GM12878 (cell line): Measurements from ENCODE around the gene GGPS1. TPM values are rescaled to one million over a fixed set of nuclear protein-coding genes. Genes with fewer than 3 reads are reported as not detected.

Source experiments
- ATAC-seq: fragments of 200-7000 bp; cut with Tn5 transposase; 3 replicates; pipeline ENCODE4 v1.9.1; 2020; ENCODE audit warnings: mild to moderate bottlenecking, moderate library complexity
- BruUV-seq: library from RNA; stranded (reverse); fragments of 400-500 nt; replicated peaks from 2 replicates; lab custom pipeline; 2021; lab: Mats Ljungman, UMichigan
- CTCF ChIA-PET: fragments of 300-600 bp; sonication (Branson Sonifier 250); formaldehyde crosslinking; extraction: SDS; loops from one replicate; lab custom pipeline; 2021; ENCODE audit warnings: inconsistent platforms; lab: Yijun Ruan, JAX
- POLR2A ChIA-PET: fragments of 350-600 bp; formaldehyde crosslinking; extraction: SDS; loops from one replicate; lab custom pipeline; 2021; ENCODE audit warnings: inconsistent platforms; lab: Charles Lee
- RAD21 ChIA-PET: fragments of 300-600 bp; sonication (Branson Sonifier 250); formaldehyde crosslinking; loops from one replicate; lab custom pipeline; 2023; ENCODE audit warnings: antibody characterized with exemption; ENCODE audit not compliant: unreplicated experiment; lab: Charles Lee
- SMC1A ChIA-PET: fragments of 300-600 bp; sonication (Branson Sonifier 250); formaldehyde crosslinking; loops from one replicate; lab custom pipeline; 2023; ENCODE audit not compliant: unreplicated experiment, uncharacterized antibody; lab: Charles Lee
- DNase-seq: peaks from one replicate; pipeline ENCODE4 v3.0.0-alpha.2; 2011; ENCODE audit warnings: low read depth, low spot score
- FAIRE-seq: peaks from 3 replicates; lab custom pipeline; 2011; peaks lifted over from hg19 to GRCh38; lab: Jason Lieb, UNC
- H2AFZ ChIP-seq: 2 replicates; pipeline ENCODE4 v1.6.0; 2011; ENCODE audit warnings: low read depth, low read length, control low read depth; ENCODE audit not compliant: control insufficient read depth
- H3K27ac ChIP-seq: 2 replicates; pipeline ENCODE4 v1.5.1; 2011; ENCODE audit warnings: control low read depth; ENCODE audit not compliant: control insufficient read depth, insufficient read depth
- H3K27me3 ChIP-seq, 2 experiments: replicated peaks in 1 of 2; 2 replicates each; pipeline versions ENCODE4 v1.6.0 to v1.6.1; 2011; ENCODE audit warnings: low read length in 1 of 2; ENCODE audit not compliant: control insufficient read depth in 2 of 2, insufficient read depth in 2 of 2
- H3K36me3 ChIP-seq, 2 experiments: 2 replicates each; pipeline ENCODE4 v1.5.1; 2011; ENCODE audit warnings: low read length in 1 of 2; ENCODE audit not compliant: control insufficient read depth in 2 of 2, insufficient read depth in 2 of 2
- H3K4me1 ChIP-seq: 2 replicates; pipeline ENCODE4 v1.6.1; 2011; ENCODE audit warnings: mild to moderate bottlenecking, low read length, moderate library complexity, mixed read lengths; ENCODE audit not compliant: control insufficient read depth, insufficient read depth
- H3K4me2 ChIP-seq: 2 replicates; pipeline ENCODE4 v1.6.0; 2011; ENCODE audit warnings: control low read depth; ENCODE audit not compliant: control insufficient read depth, insufficient read depth
- H3K4me3 ChIP-seq: fragments of 200-600 bp; sonication (generic); 2 replicates; pipeline ENCODE4 v1.5.1; 2016
- H3K79me2 ChIP-seq: 2 replicates; pipeline ENCODE4 v1.6.0; 2011; ENCODE audit warnings: low read length; ENCODE audit not compliant: control insufficient read depth, insufficient read depth
- H3K9ac ChIP-seq: 2 replicates; pipeline ENCODE4 v1.8.0; 2011; ENCODE audit warnings: low read length, control low read depth, mixed read lengths; ENCODE audit not compliant: control insufficient read depth, insufficient read depth
- H3K9me3 ChIP-seq: replicated peaks from 3 replicates; pipeline ENCODE4 v1.5.1; 2011; ENCODE audit warnings: mild to moderate bottlenecking, low read length; ENCODE audit not compliant: control insufficient read depth, insufficient read depth
- H4K20me1 ChIP-seq: 2 replicates; pipeline ENCODE4 v1.6.0; 2011; ENCODE audit not compliant: control insufficient read depth, insufficient read depth
- CREB1 ChIP-seq: IDR thresholded peaks from 2 replicates; pipeline ENCODE4 v1.6.1; 2012; ENCODE audit warnings: low read depth, mild to moderate bottlenecking, inconsistent platforms
- ESRRA ChIP-seq: IDR thresholded peaks from 2 replicates; pipeline ENCODE4 v1.6.1; 2012; ENCODE audit warnings: mild to moderate bottlenecking, low read length, improper control_type of control experiment
- MTA3 ChIP-seq: IDR thresholded peaks from 2 replicates; pipeline ENCODE4 v1.6.1; 2012; ENCODE audit warnings: low read length, inconsistent platforms, borderline replicate concordance
- SMC3 ChIP-seq: IDR thresholded peaks from 2 replicates; pipeline ENCODE4 v1.6.1; 2011; ENCODE audit warnings: low read length, improper control_type of control experiment, borderline replicate concordance
- ZNF384 ChIP-seq: IDR thresholded peaks from 2 replicates; pipeline ENCODE4 v1.6.1; 2012; ENCODE audit warnings: low read depth, mild to moderate bottlenecking, low read length, improper control_type of control experiment, borderline replicate concordance
- WGBS: methylation state at CpG from one replicate; pipeline ENCODE4 v1.1.6; 2016; ENCODE audit warnings: low lambda C conversion rate; ENCODE audit not compliant: insufficient replicate concordance, insufficient coverage; ENCODE audit errors: missing lambda C conversion rate; 5-methylcytosine and 5-hydroxymethylcytosine counted together
- in situ Hi-C: fragments of 300-500 bp; cut with MboI; formaldehyde crosslinking; loops from 9 replicates; pipeline ENCODE4 v1.14.3; 2018; ENCODE audit warnings: mixed read lengths
- intact Hi-C: fragments of 100-400 bp; cut with micrococcal nuclease; formaldehyde crosslinking; loops from one replicate; pipeline ENCODE4 v1.14.2; 2022; ENCODE audit not compliant: unreplicated experiment
- polyA plus RNA-seq, 11 experiments: library from polyadenylated mRNA; depleted of rRNA in 4 of 11; unstranded in 6 of 11; stranded (reverse) in 5 of 11; fragments of >200 nt; fragmentation: Nextera tagmentation in 4 of 11; fragmentation: Illumina TruSeq in 1 of 11; extraction: Ambion mirVana in 4 of 11; extraction: Trizol in 1 of 11; gene quantifications; 1 replicate in 1 of 11; 2 replicates in 10 of 11; pipeline versions ENCODE4 v1.2.1 to v1.2.3, GENCODE V29; 2011 to 2016; ENCODE audit warnings: inconsistent platforms in 2 of 11, missing spikeins in 2 of 11, low read depth in 1 of 11
- total RNA-seq, 4 experiments: library from RNA; depleted of rRNA in 3 of 4; stranded (reverse); fragments of >200 nt in 3 of 4; fragmentation: Illumina TruSeq in 1 of 4; extraction: Trizol in 1 of 4; gene quantifications; 2 replicates each; pipeline versions ENCODE4 v1.2.1 to v1.2.3, GENCODE V29; 2013 to 2021
- TF ChIP-seq, protein P1 (sequence below): fragments of 450-650 bp; IDR thresholded peaks from 2 replicates; pipeline ENCODE4 v1.6.1; 2018; ENCODE audit warnings: borderline replicate concordance, mild to moderate bottlenecking; ENCODE audit not compliant: partially characterized antibody
- TF ChIP-seq, protein P2 (sequence below): IDR thresholded peaks from 2 replicates; pipeline ENCODE4 v1.6.1; 2011; ENCODE audit warnings: mild to moderate bottlenecking, low read depth, low read length, moderate library complexity; ENCODE audit not compliant: insufficient replicate concordance
- TF ChIP-seq, protein P3 (sequence below): fragments of 450-650 bp; IDR thresholded peaks from 2 replicates; pipeline ENCODE4 v1.6.1; 2017; ENCODE audit warnings: mild to moderate bottlenecking, low read depth, inconsistent platforms; ENCODE audit not compliant: poor library complexity, severe bottlenecking

The GGPS1 gene
- total and polyA plus RNA-seq, 10 of the 15 experiments (the other 5 are each of a cell fraction or from before 2014, with no cell fraction given), result 15.1 to 36.0 (median 25.3) TPM

DNA sequence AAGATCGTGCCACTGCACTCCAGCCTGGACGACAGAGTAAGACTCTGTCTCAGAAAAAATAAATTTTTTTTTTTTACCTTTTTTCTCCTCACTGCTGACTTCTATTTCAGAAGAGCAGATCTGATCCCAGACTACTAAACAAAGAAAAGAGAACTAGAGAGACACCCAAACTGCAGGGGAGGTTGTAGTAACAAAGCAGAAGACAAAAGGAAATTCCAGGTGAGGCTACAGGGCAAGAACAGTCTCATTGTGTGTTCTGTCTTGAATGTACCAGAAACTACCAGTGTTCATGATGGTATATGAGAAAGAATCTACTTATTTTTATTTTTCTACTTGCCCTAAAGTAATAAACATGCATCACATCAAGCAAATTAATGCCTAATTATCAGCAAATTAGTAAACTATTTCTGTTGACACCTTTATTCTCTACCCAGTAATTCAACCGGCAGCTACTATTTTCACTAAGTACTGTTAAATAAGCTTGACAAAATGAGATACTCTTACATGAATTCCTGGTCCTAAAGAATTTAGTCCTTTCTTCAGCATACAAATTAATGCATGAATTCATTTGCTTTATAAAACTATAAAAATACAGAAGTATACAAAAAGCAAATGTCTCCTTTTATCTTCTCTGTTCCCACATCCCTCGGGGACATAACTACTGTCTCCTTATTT, 41.0 kb upstream of the GGPS1 start:
- no peak overlapping the region for H3K9ac ChIP-seq
- no peak overlapping the region for H3K4me2 ChIP-seq
- H3K27me3 ChIP-seq, result no peaks in the 10 kb centered on the region
- H3K9me3 ChIP-seq, result no peaks in the 10 kb centered on the region
- H3K27ac ChIP-seq, result no peak overlapping the region
- SMC1A ChIA-PET, result interaction anchor here (0.6 to 1.5 kb wide), 2 partner anchors 14 to 58 kb away, joined by 3 read pairs; no protein-coding TSS in a partner anchor
- no peak for DNase-seq
- in situ Hi-C loops (no loop called here), intact Hi-C loops (no loop called here)
- POLR2A ChIA-PET, result no interaction called here
- 97% methylated on average over 4 of the region's 4 CpGs for WGBS
- BruUV-seq, result no TSS peak
- no peak overlapping the region for H3K4me3 ChIP-seq
- no peak for ATAC-seq
- H2AFZ ChIP-seq, result no peak overlapping the region
- TF ChIP-seq ZNF384 (no peak), SMC3 (no peak), CREB1 (no peak), MTA3 (no peak), ESRRA (no peak)
- TF ChIP-seq, protein P1, sequence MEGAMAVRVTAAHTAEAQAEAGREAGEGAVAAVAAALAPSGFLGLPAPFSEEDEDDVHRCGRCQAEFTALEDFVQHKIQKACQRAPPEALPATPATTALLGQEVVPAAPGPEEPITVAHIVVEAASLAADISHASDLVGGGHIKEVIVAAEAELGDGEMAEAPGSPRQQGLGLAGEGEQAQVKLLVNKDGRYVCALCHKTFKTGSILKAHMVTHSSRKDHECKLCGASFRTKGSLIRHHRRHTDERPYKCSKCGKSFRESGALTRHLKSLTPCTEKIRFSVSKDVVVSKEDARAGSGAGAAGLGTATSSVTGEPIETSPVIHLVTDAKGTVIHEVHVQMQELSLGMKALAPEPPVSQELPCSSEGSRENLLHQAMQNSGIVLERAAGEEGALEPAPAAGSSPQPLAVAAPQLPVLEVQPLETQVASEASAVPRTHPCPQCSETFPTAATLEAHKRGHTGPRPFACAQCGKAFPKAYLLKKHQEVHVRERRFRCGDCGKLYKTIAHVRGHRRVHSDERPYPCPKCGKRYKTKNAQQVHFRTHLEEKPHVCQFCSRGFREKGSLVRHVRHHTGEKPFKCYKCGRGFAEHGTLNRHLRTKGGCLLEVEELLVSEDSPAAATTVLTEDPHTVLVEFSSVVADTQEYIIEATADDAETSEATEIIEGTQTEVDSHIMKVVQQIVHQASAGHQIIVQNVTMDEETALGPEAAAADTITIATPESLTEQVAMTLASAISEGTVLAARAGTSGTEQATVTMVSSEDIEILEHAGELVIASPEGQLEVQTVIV, result no peak
- TF ChIP-seq, protein P2, sequence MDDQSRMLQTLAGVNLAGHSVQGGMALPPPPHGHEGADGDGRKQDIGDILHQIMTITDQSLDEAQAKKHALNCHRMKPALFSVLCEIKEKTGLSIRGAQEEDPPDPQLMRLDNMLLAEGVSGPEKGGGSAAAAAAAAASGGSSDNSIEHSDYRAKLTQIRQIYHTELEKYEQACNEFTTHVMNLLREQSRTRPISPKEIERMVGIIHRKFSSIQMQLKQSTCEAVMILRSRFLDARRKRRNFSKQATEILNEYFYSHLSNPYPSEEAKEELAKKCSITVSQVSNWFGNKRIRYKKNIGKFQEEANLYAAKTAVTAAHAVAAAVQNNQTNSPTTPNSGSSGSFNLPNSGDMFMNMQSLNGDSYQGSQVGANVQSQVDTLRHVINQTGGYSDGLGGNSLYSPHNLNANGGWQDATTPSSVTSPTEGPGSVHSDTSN, result no peak
- TF ChIP-seq, protein P3, sequence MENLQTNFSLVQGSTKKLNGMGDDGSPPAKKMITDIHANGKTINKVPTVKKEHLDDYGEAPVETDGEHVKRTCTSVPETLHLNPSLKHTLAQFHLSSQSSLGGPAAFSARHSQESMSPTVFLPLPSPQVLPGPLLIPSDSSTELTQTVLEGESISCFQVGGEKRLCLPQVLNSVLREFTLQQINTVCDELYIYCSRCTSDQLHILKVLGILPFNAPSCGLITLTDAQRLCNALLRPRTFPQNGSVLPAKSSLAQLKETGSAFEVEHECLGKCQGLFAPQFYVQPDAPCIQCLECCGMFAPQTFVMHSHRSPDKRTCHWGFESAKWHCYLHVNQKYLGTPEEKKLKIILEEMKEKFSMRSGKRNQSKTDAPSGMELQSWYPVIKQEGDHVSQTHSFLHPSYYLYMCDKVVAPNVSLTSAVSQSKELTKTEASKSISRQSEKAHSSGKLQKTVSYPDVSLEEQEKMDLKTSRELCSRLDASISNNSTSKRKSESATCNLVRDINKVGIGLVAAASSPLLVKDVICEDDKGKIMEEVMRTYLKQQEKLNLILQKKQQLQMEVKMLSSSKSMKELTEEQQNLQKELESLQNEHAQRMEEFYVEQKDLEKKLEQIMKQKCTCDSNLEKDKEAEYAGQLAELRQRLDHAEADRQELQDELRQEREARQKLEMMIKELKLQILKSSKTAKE, result no peak
- no peaks in the 10 kb centered on the region; the same call in 1 of the 2 replicates for H3K4me1 ChIP-seq
- RAD21 ChIA-PET, result no interaction called here
- H4K20me1 ChIP-seq, result peaks cover 4% of the 10 kb centered on the region; the same call in 1 of the 2 replicates
- CTCF ChIA-PET, result no interaction called here
- FAIRE-seq, result no peak
- H3K36me3 ChIP-seq, result no peaks in the 10 kb centered on the region; a peak in 1 of 4 replicates
- peaks cover 78% of the 10 kb centered on the region for H3K79me2 ChIP-seq
